ENCODE measurements around the gene TPRN. TPM values are rescaled to one million over a fixed set of nuclear protein-coding genes. Genes with fewer than 3 reads are reported as not detected.

The TPRN gene
- total and polyA plus RNA-seq, 9 donors: 0.68 to 18.4 (median 15.2) TPM

DNA sequence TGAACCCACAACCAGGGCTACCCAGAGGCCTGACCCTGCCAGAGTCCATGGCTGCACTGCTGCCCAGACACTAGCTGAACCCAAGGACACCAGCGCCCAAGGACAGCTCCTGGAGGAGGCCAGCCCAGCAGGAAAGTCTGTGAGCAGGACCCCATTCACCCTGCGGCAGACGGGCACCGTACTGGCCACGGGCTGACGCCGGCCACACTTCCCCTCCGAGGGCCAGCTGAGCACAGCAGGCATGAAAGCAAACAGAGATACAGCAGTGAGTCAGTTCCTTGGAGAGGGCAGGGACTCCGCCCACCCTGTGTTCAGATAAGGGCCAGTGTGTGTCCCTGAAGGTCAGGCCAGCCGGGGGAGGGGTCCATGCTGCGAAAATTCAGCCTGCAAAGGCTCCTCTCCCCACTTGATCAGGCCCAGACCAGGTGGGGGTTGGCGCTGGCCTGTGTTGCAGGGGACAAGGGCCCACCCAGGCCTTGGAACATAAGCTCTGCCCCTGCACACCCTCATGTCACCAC, 18.3 kb upstream of the TPRN start:
- Histone ChIP-seq H3K36me3 (no peaks in the 10 kb centered on the region), H3K27me3 (no peaks in the 10 kb centered on the region), H3K4me3 (no peak overlapping the region), H3K27ac (no peak overlapping the region), H3K9me3 (no peaks in the 10 kb centered on the region), H3K4me1 (ENCODE audit: insufficient read depth) (peaks cover 11% of the 10 kb centered on the region)
- TF ChIP-seq EP300 (IDR thresholded peaks at IDR 0.05) (no peak), POLR2A (IDR thresholded peaks at IDR 0.05) (no peak)
- TF ChIP-seq, protein P1, sequence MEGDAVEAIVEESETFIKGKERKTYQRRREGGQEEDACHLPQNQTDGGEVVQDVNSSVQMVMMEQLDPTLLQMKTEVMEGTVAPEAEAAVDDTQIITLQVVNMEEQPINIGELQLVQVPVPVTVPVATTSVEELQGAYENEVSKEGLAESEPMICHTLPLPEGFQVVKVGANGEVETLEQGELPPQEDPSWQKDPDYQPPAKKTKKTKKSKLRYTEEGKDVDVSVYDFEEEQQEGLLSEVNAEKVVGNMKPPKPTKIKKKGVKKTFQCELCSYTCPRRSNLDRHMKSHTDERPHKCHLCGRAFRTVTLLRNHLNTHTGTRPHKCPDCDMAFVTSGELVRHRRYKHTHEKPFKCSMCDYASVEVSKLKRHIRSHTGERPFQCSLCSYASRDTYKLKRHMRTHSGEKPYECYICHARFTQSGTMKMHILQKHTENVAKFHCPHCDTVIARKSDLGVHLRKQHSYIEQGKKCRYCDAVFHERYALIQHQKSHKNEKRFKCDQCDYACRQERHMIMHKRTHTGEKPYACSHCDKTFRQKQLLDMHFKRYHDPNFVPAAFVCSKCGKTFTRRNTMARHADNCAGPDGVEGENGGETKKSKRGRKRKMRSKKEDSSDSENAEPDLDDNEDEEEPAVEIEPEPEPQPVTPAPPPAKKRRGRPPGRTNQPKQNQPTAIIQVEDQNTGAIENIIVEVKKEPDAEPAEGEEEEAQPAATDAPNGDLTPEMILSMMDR (IDR thresholded peaks at IDR 0.05): no peak
- 25 to 35% (median 28%) methylated on average over 12 of the region's 12 CpGs for WGBS, 3 donors
- no peak for DNase-seq
- intact Hi-C loops (cut with DNase I): no loop called here

DNA sequence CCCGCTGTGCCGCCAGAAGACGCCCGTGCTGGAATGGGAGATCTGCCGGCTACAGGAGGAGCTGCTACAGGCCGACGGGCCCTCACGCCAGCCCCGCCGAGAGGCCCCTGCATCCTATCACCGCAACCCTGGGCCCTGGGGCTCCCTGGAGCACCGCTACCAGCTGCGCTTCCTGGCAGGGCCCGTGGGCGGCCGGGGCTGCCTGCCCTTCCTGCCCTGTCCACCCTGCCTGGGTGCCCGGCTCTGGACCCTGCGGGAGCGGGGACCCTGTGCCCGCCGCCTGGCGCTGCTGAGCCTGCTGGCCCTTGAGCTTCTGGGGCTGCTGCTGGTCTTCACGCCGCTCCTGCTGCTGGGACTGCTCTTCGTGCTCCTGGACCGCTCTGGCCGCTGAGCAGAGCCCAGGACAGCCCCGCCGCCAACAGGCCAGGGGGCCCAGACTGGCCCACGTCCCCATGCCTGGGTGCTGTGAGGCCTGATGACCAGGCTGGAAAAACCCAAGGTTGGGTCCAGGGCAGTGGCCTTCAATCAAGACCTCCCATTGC, 17.7 kb upstream of the TPRN start:
- WGBS, 3 donors: 81 to 92% (median 90%) methylated on average over 20 to 30 of the region's 30 CpGs
- Histone ChIP-seq H3K4me1 (ENCODE audit: insufficient read depth) (peaks cover 11% of the 10 kb centered on the region), H3K27ac (no peak overlapping the region), H3K27me3 (no peaks in the 10 kb centered on the region), H3K9me3 (no peaks in the 10 kb centered on the region), H3K4me3 (no peak overlapping the region), H3K36me3 (no peaks in the 10 kb centered on the region)
- no peak for DNase-seq
- TF ChIP-seq, protein P1 (IDR thresholded peaks at IDR 0.05): no peak
- TF ChIP-seq POLR2A (IDR thresholded peaks at IDR 0.05) (no peak), EP300 (IDR thresholded peaks at IDR 0.05) (no peak)
- intact Hi-C loops (cut with DNase I): no loop called here

DNA sequence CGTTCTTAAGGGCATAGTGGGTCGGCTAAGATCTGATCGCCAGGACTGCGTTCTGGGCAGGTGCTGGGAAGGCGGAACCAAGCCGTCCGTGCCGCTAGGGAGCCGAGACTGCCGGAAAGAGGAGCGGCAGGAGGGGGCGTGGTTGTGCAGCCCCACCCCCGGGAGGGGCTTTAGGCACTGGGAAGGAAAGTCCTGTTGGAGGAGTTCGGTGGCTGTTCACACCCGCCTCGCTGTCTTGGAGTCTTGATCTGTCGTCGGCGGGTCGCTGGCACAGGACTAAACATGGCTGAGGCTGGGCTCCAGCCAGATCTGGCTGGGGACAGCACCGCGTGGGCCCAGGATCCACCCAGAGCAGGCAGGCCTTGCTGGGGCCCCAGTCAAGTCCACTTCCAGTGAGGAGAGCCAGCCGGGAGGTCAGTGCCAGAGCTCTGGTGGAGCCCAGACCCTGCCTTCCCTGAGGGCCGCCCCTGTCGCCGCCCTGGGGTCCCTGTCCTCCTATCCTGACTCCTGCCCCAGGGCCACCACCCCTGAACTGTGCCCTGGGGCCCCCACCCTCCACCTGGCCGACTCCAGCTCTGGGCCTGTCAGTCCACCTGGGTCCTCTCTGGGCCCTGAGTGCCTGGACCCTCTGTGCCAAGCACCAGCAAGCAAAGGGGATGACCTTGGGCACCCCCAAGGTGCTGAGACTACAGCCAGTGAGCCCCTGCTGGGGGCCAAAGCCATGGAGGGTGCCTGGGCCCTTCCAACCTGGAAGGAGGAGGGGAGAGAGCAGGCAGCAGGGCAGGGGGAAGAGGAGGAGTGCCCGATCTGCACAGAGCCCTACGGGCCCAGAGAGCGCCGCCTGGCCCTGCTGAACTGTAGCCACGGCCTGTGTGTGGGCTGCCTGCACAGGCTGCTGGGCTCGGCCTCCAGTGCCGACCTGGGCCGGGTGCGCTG, 17.0 kb upstream of the TPRN start:
- H3K36me3 ChIP-seq: no peaks in the 10 kb centered on the region
- peak in 3 of 5 donors; percentile 51 to 72 (median 59) for DNase-seq
- WGBS, 3 donors: 40 to 66% (median 46%) methylated on average over 16 to 36 of the region's 36 CpGs
- no peaks in the 10 kb centered on the region for H3K9me3 ChIP-seq
- peaks cover 6% of the 10 kb centered on the region for H3K4me1 ChIP-seq (ENCODE audit: insufficient read depth)
- TF ChIP-seq, protein P1 (IDR thresholded peaks at IDR 0.05): no peak
- TF ChIP-seq EP300 (IDR thresholded peaks at IDR 0.05) (no peak), POLR2A (IDR thresholded peaks at IDR 0.05) (no peak)
- no peaks in the 10 kb centered on the region for H3K27me3 ChIP-seq
- H3K4me3 ChIP-seq: peak overlapping the region; percentile 14
- intact Hi-C loops (cut with DNase I): no loop called here
- H3K27ac ChIP-seq: no peak overlapping the region

DNA sequence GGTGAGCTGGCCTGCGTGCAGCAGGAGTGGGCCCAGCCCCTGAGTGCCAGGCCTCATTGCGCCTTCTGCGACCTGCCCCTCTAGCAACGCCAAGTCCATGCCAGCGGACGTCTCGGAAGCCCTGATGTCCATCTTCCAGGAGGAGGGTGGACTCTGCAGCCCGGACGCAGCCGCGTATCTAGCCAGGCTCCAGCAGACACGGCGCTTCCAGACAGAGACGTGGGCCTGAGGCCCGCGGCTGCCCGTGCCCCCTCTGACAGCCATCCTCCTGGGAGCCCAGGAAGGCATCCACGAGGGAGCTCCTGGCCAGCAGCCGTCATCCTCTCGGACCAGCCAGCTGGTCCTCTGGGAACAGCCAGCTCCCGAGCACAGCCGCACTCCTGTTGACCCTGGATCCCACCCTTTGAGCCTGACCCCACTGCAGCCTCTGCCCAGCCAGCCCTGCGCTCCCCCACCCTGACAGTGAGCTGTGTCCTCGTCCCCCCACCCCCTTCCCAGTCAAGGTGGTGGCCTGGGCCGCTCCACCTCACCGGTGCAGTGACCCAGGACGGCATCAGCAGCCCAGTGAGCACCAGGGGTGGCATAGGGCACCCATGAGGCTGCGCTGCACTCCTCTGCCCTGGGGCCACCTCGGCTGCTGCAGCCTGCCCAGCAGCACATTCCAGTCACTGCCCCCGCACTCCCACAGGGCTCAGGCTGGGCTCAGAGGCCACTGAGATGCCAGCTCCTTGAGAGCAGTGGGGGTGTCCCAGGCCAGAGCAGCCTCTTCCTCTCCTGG, 15.8 kb upstream of the TPRN start:
- no peaks in the 10 kb centered on the region for H3K9me3 ChIP-seq
- no peak for DNase-seq
- intact Hi-C loops (cut with DNase I): no loop called here
- no peaks in the 10 kb centered on the region for H3K36me3 ChIP-seq
- H3K27ac ChIP-seq: no peak overlapping the region
- WGBS, 3 donors: 84 to 90% (median 87%) methylated on average over 29 to 30 of the region's 30 CpGs
- no peaks in the 10 kb centered on the region for H3K27me3 ChIP-seq
- no peak overlapping the region for H3K4me3 ChIP-seq
- TF ChIP-seq, protein P1 (IDR thresholded peaks at IDR 0.05): no peak
- TF ChIP-seq EP300 (IDR thresholded peaks at IDR 0.05): no peak
- TF ChIP-seq POLR2A (IDR thresholded peaks at IDR 0.05): no peak
- peaks cover 5% of the 10 kb centered on the region for H3K4me1 ChIP-seq (ENCODE audit: insufficient read depth)
